B cell (primary cell): ENCODE data around the gene TNIK. TPM values are rescaled to one million over a fixed set of nuclear protein-coding genes. Genes with fewer than 3 reads are reported as not detected.

Experiments used
- ATAC-seq: fragments of 200-7000 bp; cut with Tn5 transposase; one replicate; pipeline ENCODE4 v1.10.0; 2021; ENCODE audit warnings: low read depth, mild to moderate bottlenecking, moderate number of reproducible peaks, moderate library complexity
- CTCF ChIA-PET: fragments of 350-600 bp; sonication (Branson Sonifier 250); formaldehyde crosslinking; loops from one replicate; lab custom pipeline; 2021; ENCODE audit warnings: antibody characterized with exemption, inconsistent platforms; lab: Charles Lee
- POLR2A ChIA-PET: fragments of 350-600 bp; sonication (Branson Sonifier 250); formaldehyde crosslinking; loops from one replicate; lab custom pipeline; 2021; ENCODE audit warnings: antibody characterized with exemption; lab: Charles Lee
- DNase-seq: peaks from one replicate; pipeline ENCODE4 v3.0.0; 2013
- H2AFZ ChIP-seq: 2 replicates; pipeline ENCODE4 v1.6.1; 2012; ENCODE audit warnings: mild to moderate bottlenecking, low read depth, low read length; ENCODE audit not compliant: insufficient read depth, poor library complexity, severe bottlenecking
- H3K27ac ChIP-seq, 2 donors: 1 replicate in 1 of 2; 2 replicates in 1 of 2; pipeline ENCODE4 v1.5.1; 2012 to 2013; ENCODE audit warnings: low read length in 2 of 2, mild to moderate bottlenecking in 2 of 2, moderate library complexity in 1 of 2
- H3K27me3 ChIP-seq, 4 experiments: fragments of 200-600 bp in 1 of 4; sonication (generic) in 1 of 4; replicated peaks in 1 of 4; 1 replicate in 2 of 4; 2 replicates in 2 of 4; pipeline versions ENCODE4 v1.6.1 to v1.7.0; 2013 to 2016; ENCODE audit warnings: low read length in 3 of 4, mild to moderate bottlenecking in 2 of 4, mixed read lengths in 1 of 4, moderate library complexity in 1 of 4; ENCODE audit not compliant: insufficient read depth in 4 of 4, control insufficient read depth in 3 of 4; ENCODE audit errors: control extremely low read depth in 1 of 4
- H3K36me3 ChIP-seq, 2 experiments: replicated peaks in 1 of 2; 1 replicate in 1 of 2; 2 replicates in 1 of 2; pipeline versions ENCODE4 v1.6.1 to v1.7.1; 2013; ENCODE audit warnings: low read length in 1 of 2; ENCODE audit not compliant: insufficient read depth in 2 of 2, control insufficient read depth in 1 of 2; ENCODE audit errors: control extremely low read depth in 1 of 2, extremely low read depth in 1 of 2
- H3K4me1 ChIP-seq, 2 donors: fragments of 200-600 bp in 1 of 2; sonication (generic) in 1 of 2; 1 replicate in 1 of 2; 2 replicates in 1 of 2; pipeline versions ENCODE4 v1.5.1 to v1.6.1; 2013 to 2017; ENCODE audit warnings: low read length in 2 of 2; ENCODE audit not compliant: control insufficient read depth in 2 of 2, insufficient read depth in 2 of 2
- H3K4me2 ChIP-seq: replicated peaks from 2 replicates; pipeline ENCODE3; 2012; ENCODE audit warnings: mild to moderate bottlenecking, low read depth, low read length; ENCODE audit not compliant: poor library complexity, severe bottlenecking
- H3K4me3 ChIP-seq, 5 experiments: fragments of 200-600 bp in 1 of 5; sonication (generic) in 1 of 5; 1 replicate in 3 of 5; 2 replicates in 2 of 5; pipeline versions ENCODE4 v1.5.1 to v1.7.0; 2011 to 2016; ENCODE audit warnings: low read length in 4 of 5, mild to moderate bottlenecking in 4 of 5, low read depth in 2 of 5, control low read depth in 1 of 5, moderate library complexity in 1 of 5; ENCODE audit not compliant: insufficient read depth in 1 of 5; ENCODE audit errors: control extremely low read depth in 1 of 5, extremely low read depth in 1 of 5
- H3K79me2 ChIP-seq: fragments of 200-600 bp; sonication (generic); one replicate; pipeline ENCODE4 v1.6.0; 2016; ENCODE audit warnings: low read length; ENCODE audit not compliant: control insufficient read depth, insufficient read depth
- H3K9ac ChIP-seq: fragments of 200-600 bp; sonication (generic); 2 replicates; pipeline ENCODE4 v1.6.1; 2017; ENCODE audit warnings: mild to moderate bottlenecking, low read length, moderate library complexity
- H3K9me3 ChIP-seq, 3 donors: one replicate each; pipeline versions ENCODE4 v1.6.1 to v1.7.1; 2013; ENCODE audit warnings: low read length in 2 of 3; ENCODE audit not compliant: control insufficient read depth in 2 of 3, insufficient read depth in 1 of 3; ENCODE audit errors: control extremely low read depth in 1 of 3
- H4K20me1 ChIP-seq: 2 replicates; pipeline ENCODE4 v1.6.0; 2012; ENCODE audit warnings: mild to moderate bottlenecking, low read length; ENCODE audit not compliant: insufficient read depth, control insufficient read depth, poor library complexity, severe bottlenecking
- H3K27ac Mint-ChIP-seq: one replicate; pipeline ENCODE4 v1.8.0; 2021; ENCODE audit warnings: mixed read lengths
- H3K27me3 Mint-ChIP-seq: one replicate; pipeline ENCODE4 v1.8.0; 2021; ENCODE audit warnings: mixed read lengths
- H3K4me1 Mint-ChIP-seq: one replicate; pipeline ENCODE4 v1.8.0; 2021; ENCODE audit warnings: mixed read lengths
- H3K4me3 Mint-ChIP-seq: one replicate; pipeline ENCODE4 v1.8.0; 2021; ENCODE audit warnings: mixed read lengths
- H3K9me3 Mint-ChIP-seq: one replicate; pipeline ENCODE4 v1.8.0; 2022; ENCODE audit warnings: mixed read lengths; ENCODE audit not compliant: insufficient read depth
- EZH2 ChIP-seq: IDR thresholded peaks from 2 replicates; pipeline ENCODE4 v1.6.1; 2012; ENCODE audit warnings: borderline replicate concordance, low read depth, mild to moderate bottlenecking, moderate library complexity, low read length; ENCODE audit not compliant: insufficient read depth, poor library complexity, severe bottlenecking
- WGBS: methylation state at CpG from one replicate; pipeline ENCODE4 v1.1.5; 2013; ENCODE audit warnings: missing lambda C conversion rate; ENCODE audit not compliant: insufficient coverage; 5-methylcytosine and 5-hydroxymethylcytosine counted together
- intact Hi-C: fragments of 100-400 bp; cut with micrococcal nuclease; formaldehyde crosslinking; loops from one replicate; pipeline ENCODE4 v1.10.0; 2022
- polyA plus RNA-seq: library from polyadenylated mRNA; depleted of rRNA; stranded (reverse); fragments of >200 nt; gene quantifications from 2 replicates; pipeline ENCODE4 v1.2.3, GENCODE V29; 2012
- total RNA-seq, 2 donors: library from RNA; stranded (reverse); fragments of 120-200 nt in 1 of 2; gene quantifications; 1 replicate in 1 of 2; 2 replicates in 1 of 2; pipeline versions ENCODE4 v1.2.3 to v1.2.4, GENCODE V29; 2013 to 2022
- TF ChIP-seq, protein P1 (sequence below): fragments of 200-600 bp; IDR thresholded peaks from one replicate; pipeline ENCODE4 v1.8.0; 2022; ENCODE audit warnings: antibody characterized with exemption, mild to moderate bottlenecking

The TNIK gene
- total and polyA plus RNA-seq, 2 donors (not counting 1 experiment from before 2014, with no cell fraction given): 0.66 to 7.7 TPM

- ChIA-PET CTCF (no interaction called here), POLR2A (no interaction called here)
- no peak overlapping the region for H3K4me3 Mint-ChIP-seq
- Histone ChIP-seq H3K4me3 (no peak overlapping the region), H3K9me3 (no peaks in the 10 kb centered on the region), H2AFZ (no peak overlapping the region), H3K27ac (no peak overlapping the region), H3K27me3 (peaks cover 0 to 3% (median 0%) of the 10 kb centered on the region in 4 experiments), H3K79me2 (no peaks in the 10 kb centered on the region), H3K9ac (no peak overlapping the region), H4K20me1 (no peaks in the 10 kb centered on the region), H3K36me3 (no peaks in the 10 kb centered on the region), H3K4me2 (no peak overlapping the region), H3K4me1 (peaks cover 18% of the 10 kb centered on the region in 2 donors)
- DNase-seq: no peak
- no peak overlapping the region for H3K27ac Mint-ChIP-seq
- H3K4me1 Mint-ChIP-seq: peaks cover 27% of the 10 kb centered on the region
- no peaks in the 10 kb centered on the region for H3K27me3 Mint-ChIP-seq
- ATAC-seq: no peak
- TF ChIP-seq EZH2: no peak
- TF ChIP-seq, protein P1, sequence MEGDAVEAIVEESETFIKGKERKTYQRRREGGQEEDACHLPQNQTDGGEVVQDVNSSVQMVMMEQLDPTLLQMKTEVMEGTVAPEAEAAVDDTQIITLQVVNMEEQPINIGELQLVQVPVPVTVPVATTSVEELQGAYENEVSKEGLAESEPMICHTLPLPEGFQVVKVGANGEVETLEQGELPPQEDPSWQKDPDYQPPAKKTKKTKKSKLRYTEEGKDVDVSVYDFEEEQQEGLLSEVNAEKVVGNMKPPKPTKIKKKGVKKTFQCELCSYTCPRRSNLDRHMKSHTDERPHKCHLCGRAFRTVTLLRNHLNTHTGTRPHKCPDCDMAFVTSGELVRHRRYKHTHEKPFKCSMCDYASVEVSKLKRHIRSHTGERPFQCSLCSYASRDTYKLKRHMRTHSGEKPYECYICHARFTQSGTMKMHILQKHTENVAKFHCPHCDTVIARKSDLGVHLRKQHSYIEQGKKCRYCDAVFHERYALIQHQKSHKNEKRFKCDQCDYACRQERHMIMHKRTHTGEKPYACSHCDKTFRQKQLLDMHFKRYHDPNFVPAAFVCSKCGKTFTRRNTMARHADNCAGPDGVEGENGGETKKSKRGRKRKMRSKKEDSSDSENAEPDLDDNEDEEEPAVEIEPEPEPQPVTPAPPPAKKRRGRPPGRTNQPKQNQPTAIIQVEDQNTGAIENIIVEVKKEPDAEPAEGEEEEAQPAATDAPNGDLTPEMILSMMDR: no peak
- 0% methylated on average over 1 of the region's 5 CpGs for WGBS
- H3K9me3 Mint-ChIP-seq: no peaks in the 10 kb centered on the region
- intact Hi-C loops: no loop called here
Measured at GRCh38 chr3:171455603-171456550, 4.3 kb downstream of the TNIK start.

DNA sequence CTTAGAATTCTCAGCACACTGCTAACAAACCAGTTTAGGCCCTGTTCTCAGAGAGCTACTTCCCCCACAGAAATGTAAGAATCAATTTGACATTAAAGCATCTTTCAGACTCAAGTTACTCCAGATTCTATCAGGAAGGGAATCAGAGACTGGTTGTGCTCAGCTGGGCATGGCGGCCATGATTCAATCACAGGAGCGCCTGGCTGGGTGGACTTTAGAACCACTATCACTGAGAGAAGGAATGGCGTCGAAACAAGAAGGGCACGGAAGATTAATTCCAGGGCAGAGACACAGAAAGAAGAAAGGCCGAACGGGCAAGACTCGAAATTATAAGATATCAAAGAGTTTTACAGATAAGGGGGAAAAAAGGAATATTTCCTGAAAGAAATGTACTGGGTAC is 6.2 kb downstream of the TNIK start:
- POLR2A ChIA-PET: no interaction called here
- no peaks in the 10 kb centered on the region for H3K36me3 ChIP-seq
- CTCF ChIA-PET: no interaction called here
- ATAC-seq (no peak), DNase-seq (no peak)
- no peak for TF ChIP-seq EZH2
- TF ChIP-seq, protein P1: no peak
- H3K9me3 Mint-ChIP-seq: no peaks in the 10 kb centered on the region
- H3K4me2 ChIP-seq: no peak overlapping the region
- no peaks in the 10 kb centered on the region for H3K79me2 ChIP-seq
- H3K4me1 ChIP-seq: peaks cover 10 to 14% of the 10 kb centered on the region in 2 donors
- H3K27ac ChIP-seq: no peak overlapping the region
- no peak overlapping the region for H2AFZ ChIP-seq
- intact Hi-C loops: no loop called here
- peaks cover 16% of the 10 kb centered on the region for H3K4me1 Mint-ChIP-seq
- no peak overlapping the region for H3K9ac ChIP-seq
- peaks cover 0 to 3% (median 0%) of the 10 kb centered on the region in 4 experiments for H3K27me3 ChIP-seq
- H3K27ac Mint-ChIP-seq: no peak overlapping the region
- H3K4me3 ChIP-seq: no peak overlapping the region
- H3K4me3 Mint-ChIP-seq: no peak overlapping the region
- no peaks in the 10 kb centered on the region for H4K20me1 ChIP-seq
- 100% methylated on average over 1 of the region's 8 CpGs for WGBS
- no peaks in the 10 kb centered on the region for H3K9me3 ChIP-seq
- no peaks in the 10 kb centered on the region for H3K27me3 Mint-ChIP-seq
